SK-N-SH (cell line): ENCODE data around the gene OTOP1. TPM values are rescaled to one million over a fixed set of nuclear protein-coding genes. Genes with fewer than 3 reads are reported as not detected.

Experiments used
- CTCF ChIA-PET: fragments of 300-600, 350-600 bp; formaldehyde crosslinking; extraction: SDS; loops from one replicate; lab custom pipeline; 2021; lab: Yijun Ruan, JAX
- POLR2A ChIA-PET: fragments of 350-600 bp; sonication (Branson Sonifier 250); formaldehyde crosslinking; extraction: SDS; loops from one replicate; lab custom pipeline; 2020; ENCODE audit warnings: antibody characterized with exemption, inconsistent platforms; lab: Yijun Ruan, JAX
- DNase-seq: peaks from one replicate; pipeline ENCODE4 v3.0.0; 2012
- H2AFZ ChIP-seq: fragments of 200-600 bp; sonication (generic); 2 replicates; pipeline ENCODE4 v1.8.1; 2016; ENCODE audit warnings: antibody characterized with exemption, mild to moderate bottlenecking, low read depth
- H3F3A ChIP-seq: fragments of 200-600 bp; sonication (generic); replicated peaks from 2 replicates; pipeline ENCODE3; 2016; ENCODE audit warnings: antibody characterized with exemption, mild to moderate bottlenecking; ENCODE audit not compliant: insufficient read depth
- H3K27ac ChIP-seq, 2 experiments: fragments of 200-500 bp in 1 of 2; fragments of 200-600 bp in 1 of 2; sonication (Bioruptor generic) in 1 of 2; sonication (generic), shearing (Covaris generic) in 1 of 2; 2 replicates each; pipeline versions ENCODE4 v1.5.1 to v1.6.1; 2014 to 2016; ENCODE audit warnings: low read depth in 2 of 2, inconsistent platforms in 1 of 2, low read length in 1 of 2, mild to moderate bottlenecking in 1 of 2, mixed read lengths in 1 of 2
- H3K27me3 ChIP-seq: fragments of 200-600 bp; sonication (generic), shearing (Covaris generic); 2 replicates; pipeline ENCODE4 v1.6.1; 2016; ENCODE audit warnings: mixed run types; ENCODE audit not compliant: insufficient read depth
- H3K36me3 ChIP-seq, 2 experiments: fragments of 200-500 bp in 1 of 2; fragments of 200-600 bp in 1 of 2; sonication (Bioruptor generic) in 1 of 2; sonication (generic) in 1 of 2; replicated peaks in 1 of 2; 2 replicates each; pipeline versions ENCODE3 to v1.5.1; 2014 to 2016; ENCODE audit warnings: low read length in 1 of 2, mild to moderate bottlenecking in 1 of 2; ENCODE audit not compliant: insufficient read depth in 2 of 2, control insufficient read depth in 1 of 2
- H3K4me1 ChIP-seq, 2 experiments: fragments of 200-500 bp in 1 of 2; fragments of 200-600 bp in 1 of 2; sonication (Bioruptor generic) in 1 of 2; sonication (generic), shearing (Covaris generic) in 1 of 2; 2 replicates each; pipeline versions ENCODE4 v1.5.1 to v1.6.1; 2014 to 2016; ENCODE audit warnings: low read depth in 1 of 2, low read length in 1 of 2, mixed run types in 1 of 2; ENCODE audit not compliant: insufficient read depth in 2 of 2, control insufficient read depth in 1 of 2
- H3K4me2 ChIP-seq: fragments of 200-600 bp; sonication (generic), shearing (Covaris generic); 2 replicates; pipeline ENCODE4 v1.6.1; 2017; ENCODE audit warnings: mixed run types
- H3K4me3 ChIP-seq, 2 experiments: fragments of 200-500 bp in 1 of 2; fragments of 200-600 bp in 1 of 2; sonication (Bioruptor generic) in 1 of 2; sonication (generic), shearing (Covaris generic) in 1 of 2; 2 replicates each; pipeline versions ENCODE4 v1.5.1 to v1.8.1; 2014 to 2016; ENCODE audit warnings: low read depth in 2 of 2, inconsistent platforms in 1 of 2, low read length in 1 of 2, mild to moderate bottlenecking in 1 of 2, mixed read lengths in 1 of 2, moderate library complexity in 1 of 2
- H3K79me2 ChIP-seq: fragments of 200-600 bp; sonication (generic); 2 replicates; pipeline ENCODE4 v1.8.1; 2017; ENCODE audit warnings: mild to moderate bottlenecking; ENCODE audit not compliant: insufficient read depth
- H3K9ac ChIP-seq: fragments of 200-600 bp; sonication (generic); 2 replicates; pipeline ENCODE4 v1.6.1; 2017; ENCODE audit warnings: mixed run types
- H3K9me2 ChIP-seq: fragments of 200-600 bp; sonication (generic); 2 replicates; pipeline ENCODE4 v1.6.1; 2017; ENCODE audit warnings: mixed run types
- H3K9me3 ChIP-seq: fragments of 200-600 bp; sonication (generic); 2 replicates; pipeline ENCODE4 v1.6.1; 2017; ENCODE audit warnings: mixed run types, mild to moderate bottlenecking, moderate library complexity
- H4K20me1 ChIP-seq: fragments of 200-600 bp; sonication (generic); 2 replicates; pipeline ENCODE4 v1.6.1; 2017; ENCODE audit warnings: mild to moderate bottlenecking, mixed run types; ENCODE audit not compliant: insufficient read depth
- CTCF ChIP-seq: fragments of 200-600 bp; sonication (generic); IDR thresholded peaks from 2 replicates; pipeline ENCODE4 v1.6.1; 2017; ENCODE audit warnings: antibody characterized with exemption, mild to moderate bottlenecking, moderate library complexity
- ELF1 ChIP-seq: IDR thresholded peaks from 2 replicates; pipeline ENCODE4 v1.4.0; 2012
- EZH2phosphoT487 ChIP-seq: fragments of 200-600 bp; sonication (generic); IDR thresholded peaks from 2 replicates; pipeline ENCODE4 v1.6.1; 2017; ENCODE audit warnings: low read depth, mixed run types, mild to moderate bottlenecking, antibody characterized with exemption, moderate library complexity, borderline replicate concordance
- GABPA ChIP-seq: IDR thresholded peaks from 2 replicates; pipeline ENCODE4 v1.4.0; 2012; ENCODE audit warnings: low read depth, mild to moderate bottlenecking
- JUND ChIP-seq: IDR thresholded peaks from 2 replicates; pipeline ENCODE4 v1.4.0; 2012
- MEF2A ChIP-seq: IDR thresholded peaks from 2 replicates; pipeline ENCODE4 v1.4.0; 2012; ENCODE audit warnings: low read depth, borderline replicate concordance
- NFIC ChIP-seq: IDR thresholded peaks from 2 replicates; pipeline ENCODE4 v1.4.0; 2012; ENCODE audit warnings: borderline replicate concordance
- NRF1 ChIP-seq: IDR thresholded peaks from 2 replicates; pipeline ENCODE4 v1.6.1; 2012; ENCODE audit warnings: low read depth, mild to moderate bottlenecking, low read length
- RAD21 ChIP-seq: IDR thresholded peaks from 2 replicates; pipeline ENCODE4 v1.6.1; 2012; ENCODE audit warnings: mild to moderate bottlenecking, low read length
- RCOR1 ChIP-seq: fragments of 150-350 bp; IDR thresholded peaks from 2 replicates; pipeline ENCODE4 v1.6.1; 2017; ENCODE audit warnings: antibody characterized with exemption, low read length
- RFX5 ChIP-seq: IDR thresholded peaks from 2 replicates; pipeline ENCODE4 v1.6.1; 2012; ENCODE audit warnings: mild to moderate bottlenecking, improper control_type of control experiment, low read length
- SMC3 ChIP-seq: IDR thresholded peaks from 2 replicates; pipeline ENCODE4 v1.6.1; 2012; ENCODE audit warnings: low read depth, low read length, improper control_type of control experiment
- USF1 ChIP-seq: IDR thresholded peaks from 2 replicates; pipeline ENCODE4 v1.4.0; 2012; ENCODE audit warnings: low read depth, borderline replicate concordance
- USF2 ChIP-seq: fragments of 150-350 bp; IDR thresholded peaks from 2 replicates; pipeline ENCODE4 v1.6.1; 2017; ENCODE audit warnings: antibody characterized with exemption, low read length, low read depth, borderline replicate concordance
- ZBTB33 ChIP-seq: IDR thresholded peaks from 2 replicates; pipeline ENCODE4 v1.4.0; 2012; ENCODE audit warnings: low read depth, borderline replicate concordance
- WGBS: methylation state at CpG from one replicate; pipeline ENCODE4 v1.1.6; 2017; ENCODE audit warnings: low lambda C conversion rate; 5-methylcytosine and 5-hydroxymethylcytosine counted together
- polyA plus RNA-seq, 3 experiments: library from polyadenylated mRNA; depleted of rRNA; stranded (reverse); fragments of >200 nt; gene quantifications; 2 replicates each; pipeline ENCODE4 v1.2.3, GENCODE V29; 2012
- TF ChIP-seq, protein P1 (sequence below): IDR thresholded peaks from 2 replicates; pipeline ENCODE4 v1.6.1; 2012; ENCODE audit warnings: mild to moderate bottlenecking, low read depth, low read length, moderate library complexity

The OTOP1 gene
- polyA plus RNA-seq, 1 of the 3 experiments (the other 2 are of a cell fraction), result not detected

DNA sequence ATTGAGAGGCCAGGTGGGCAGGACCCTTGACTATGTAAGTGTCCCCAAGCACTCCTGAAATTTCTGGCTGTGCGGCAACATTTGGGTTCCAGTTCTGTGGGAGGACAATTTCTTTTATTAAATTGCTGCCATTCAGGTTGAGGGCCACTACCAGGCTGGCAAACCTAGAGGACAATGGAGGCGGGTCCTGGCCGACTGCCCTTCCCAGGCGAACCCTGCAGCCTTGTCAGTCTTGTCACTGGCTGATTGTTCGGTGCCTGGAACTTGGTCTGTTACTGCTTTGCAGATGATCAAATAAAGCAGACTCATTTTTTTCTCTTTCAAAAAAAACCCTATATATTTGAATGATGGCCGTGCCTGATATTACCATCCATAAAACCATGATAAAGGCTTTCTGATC, 27.9 kb upstream of the OTOP1 start:
- H3K27ac ChIP-seq, result no peak overlapping the region
- H3K4me2 ChIP-seq, result no peak overlapping the region
- no peaks in the 10 kb centered on the region for H3K4me1 ChIP-seq
- CTCF ChIA-PET, result interaction anchor here (1.2 to 1.5 kb wide), 2 partner anchors 63 to 81 kb away, joined by 3 to 5 read pairs; no protein-coding TSS in a partner anchor
- H2AFZ ChIP-seq, result no peak overlapping the region
- POLR2A ChIA-PET, result no interaction called here
- no peaks in the 10 kb centered on the region for H3K9me3 ChIP-seq
- H3K36me3 ChIP-seq, result no peaks in the 10 kb centered on the region
- 68% methylated on average over 6 of the region's 6 CpGs for WGBS
- H3K9me2 ChIP-seq, result no peaks in the 10 kb centered on the region
- no peaks in the 10 kb centered on the region for H4K20me1 ChIP-seq
- no peak overlapping the region for H3K4me3 ChIP-seq
- peaks cover 5% of the 10 kb centered on the region for H3F3A ChIP-seq
- TF ChIP-seq RAD21, result no peak
- no peak for TF ChIP-seq EZH2phosphoT487
- no peak for TF ChIP-seq RFX5
- TF ChIP-seq, protein P1, sequence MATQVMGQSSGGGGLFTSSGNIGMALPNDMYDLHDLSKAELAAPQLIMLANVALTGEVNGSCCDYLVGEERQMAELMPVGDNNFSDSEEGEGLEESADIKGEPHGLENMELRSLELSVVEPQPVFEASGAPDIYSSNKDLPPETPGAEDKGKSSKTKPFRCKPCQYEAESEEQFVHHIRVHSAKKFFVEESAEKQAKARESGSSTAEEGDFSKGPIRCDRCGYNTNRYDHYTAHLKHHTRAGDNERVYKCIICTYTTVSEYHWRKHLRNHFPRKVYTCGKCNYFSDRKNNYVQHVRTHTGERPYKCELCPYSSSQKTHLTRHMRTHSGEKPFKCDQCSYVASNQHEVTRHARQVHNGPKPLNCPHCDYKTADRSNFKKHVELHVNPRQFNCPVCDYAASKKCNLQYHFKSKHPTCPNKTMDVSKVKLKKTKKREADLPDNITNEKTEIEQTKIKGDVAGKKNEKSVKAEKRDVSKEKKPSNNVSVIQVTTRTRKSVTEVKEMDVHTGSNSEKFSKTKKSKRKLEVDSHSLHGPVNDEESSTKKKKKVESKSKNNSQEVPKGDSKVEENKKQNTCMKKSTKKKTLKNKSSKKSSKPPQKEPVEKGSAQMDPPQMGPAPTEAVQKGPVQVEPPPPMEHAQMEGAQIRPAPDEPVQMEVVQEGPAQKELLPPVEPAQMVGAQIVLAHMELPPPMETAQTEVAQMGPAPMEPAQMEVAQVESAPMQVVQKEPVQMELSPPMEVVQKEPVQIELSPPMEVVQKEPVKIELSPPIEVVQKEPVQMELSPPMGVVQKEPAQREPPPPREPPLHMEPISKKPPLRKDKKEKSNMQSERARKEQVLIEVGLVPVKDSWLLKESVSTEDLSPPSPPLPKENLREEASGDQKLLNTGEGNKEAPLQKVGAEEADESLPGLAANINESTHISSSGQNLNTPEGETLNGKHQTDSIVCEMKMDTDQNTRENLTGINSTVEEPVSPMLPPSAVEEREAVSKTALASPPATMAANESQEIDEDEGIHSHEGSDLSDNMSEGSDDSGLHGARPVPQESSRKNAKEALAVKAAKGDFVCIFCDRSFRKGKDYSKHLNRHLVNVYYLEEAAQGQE, result no peak
- no peak for TF ChIP-seq NFIC
- no peak for TF ChIP-seq CTCF
- TF ChIP-seq USF1, result no peak
- TF ChIP-seq JUND, result no peak
- TF ChIP-seq, all 33 proteins: peak for 0
- Histone ChIP-seq H3K27me3 (no peaks in the 10 kb centered on the region), H3K79me2 (no peaks in the 10 kb centered on the region), H3K9ac (no peak overlapping the region)
- DNase-seq, result no peak

DNA sequence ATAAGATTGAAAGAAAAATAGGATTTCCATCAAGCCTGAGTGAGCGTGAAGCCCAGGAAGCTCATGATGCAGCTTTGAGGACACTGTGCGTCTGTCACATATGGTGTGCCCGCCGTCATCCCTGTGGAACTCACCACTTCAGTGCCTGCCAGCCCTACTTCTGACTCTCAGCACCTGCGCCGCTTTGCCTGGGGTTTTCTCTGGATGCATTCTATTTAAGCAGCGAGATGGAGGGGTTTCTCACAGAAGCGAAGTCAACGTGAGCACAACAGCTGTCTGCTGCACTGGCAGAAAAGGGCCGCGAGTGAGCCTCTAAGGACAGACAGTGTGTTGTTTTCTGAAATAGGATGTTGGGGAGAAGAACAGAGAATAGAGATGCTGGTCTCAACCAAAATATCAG, 27.5 kb upstream of the OTOP1 start:
- H3K9me2 ChIP-seq, result no peaks in the 10 kb centered on the region
- H3K36me3 ChIP-seq, result no peaks in the 10 kb centered on the region
- H2AFZ ChIP-seq, result no peak overlapping the region
- H3K27ac ChIP-seq, result no peak overlapping the region
- CTCF ChIA-PET, result interaction anchor here (1.2 to 1.4 kb wide), 2 partner anchors 9 to 81 kb away, joined by 3 read pairs; no protein-coding TSS in a partner anchor
- no peak overlapping the region for H3K4me3 ChIP-seq
- H3K79me2 ChIP-seq, result no peaks in the 10 kb centered on the region
- no peaks in the 10 kb centered on the region for H4K20me1 ChIP-seq
- DNase-seq, result no peak
- H3F3A ChIP-seq, result peaks cover 5% of the 10 kb centered on the region
- no peak overlapping the region for H3K4me2 ChIP-seq
- H3K9me3 ChIP-seq, result no peaks in the 10 kb centered on the region
- H3K4me1 ChIP-seq, result peaks cover 0 to under 1% of the 10 kb centered on the region in 2 experiments; a peak in 1 of 4 replicates
- POLR2A ChIA-PET, result no interaction called here
- WGBS, result 79% methylated on average over 11 of the region's 11 CpGs
- no peaks in the 10 kb centered on the region for H3K27me3 ChIP-seq
- H3K9ac ChIP-seq, result no peak overlapping the region
- TF ChIP-seq ELF1 (no peak), ZBTB33 (no peak), RCOR1 (no peak), MEF2A (no peak), RFX5 (no peak), SMC3 (no peak), GABPA (no peak), USF2 (no peak), NRF1 (no peak)
